ENCODE measurements around the gene TNK2.

Gene TNK2

GRCh38 chr3:195879416-195880036, 28.8 kb downstream of the TNK2 start:
- Histone ChIP-seq H3K27ac (ENCODE audit: low read depth, low read length, poor library complexity, severe bottlenecking) (no peak overlapping the region), H3K4me3 (ENCODE audit: low read depth, low read length, poor library complexity, severe bottlenecking) (no peak overlapping the region), H4K20me1 (ENCODE audit: insufficient read depth, low read length) (no peaks in the 10 kb centered on the region), H2AFZ (ENCODE audit: low read length) (no peak overlapping the region), H3K4me1 (ENCODE audit: insufficient read depth, low read length, severe bottlenecking) (no peaks in the 10 kb centered on the region), H3K9me2 (ENCODE audit: low read depth, low read length) (no peaks in the 10 kb centered on the region), H3K9ac (ENCODE audit: low read length) (no peak overlapping the region), H3K79me2 (ENCODE audit: insufficient read depth, low read length) (no peaks in the 10 kb centered on the region), H3K9me3 (ENCODE audit: low read length) (no peaks in the 10 kb centered on the region), H3F3A (ENCODE audit: insufficient read depth, low read length) (no peaks in the 10 kb centered on the region), H3K36me3 (ENCODE audit: insufficient read depth, low read length) (peaks cover 77% of the 10 kb centered on the region), H3K27me3 (ENCODE audit: insufficient read depth, low read length) (no peaks in the 10 kb centered on the region), H3K4me2 (ENCODE audit: low read length) (no peak overlapping the region)
- no peak for TF ChIP-seq CTCF (IDR thresholded peaks at IDR 0.05; ENCODE audit: low read length)
- TF ChIP-seq EZH2 (IDR thresholded peaks at IDR 0.05; ENCODE audit: borderline replicate concordance, low read length), result no peak

- Histone ChIP-seq H3K9me2 (ENCODE audit: low read depth, low read length) (no peaks in the 10 kb centered on the region), H3K27me3 (ENCODE audit: insufficient read depth, low read length) (no peaks in the 10 kb centered on the region), H3K36me3 (ENCODE audit: insufficient read depth, low read length) (peaks cover 72% of the 10 kb centered on the region), H3K27ac (ENCODE audit: low read depth, low read length, poor library complexity, severe bottlenecking) (no peak overlapping the region), H3K4me3 (ENCODE audit: low read depth, low read length, poor library complexity, severe bottlenecking) (no peak overlapping the region), H2AFZ (ENCODE audit: low read length) (no peak overlapping the region), H3K4me1 (ENCODE audit: insufficient read depth, low read length, severe bottlenecking) (no peaks in the 10 kb centered on the region), H4K20me1 (ENCODE audit: insufficient read depth, low read length) (no peaks in the 10 kb centered on the region), H3K4me2 (ENCODE audit: low read length) (no peak overlapping the region), H3K79me2 (ENCODE audit: insufficient read depth, low read length) (no peaks in the 10 kb centered on the region), H3F3A (ENCODE audit: insufficient read depth, low read length) (no peaks in the 10 kb centered on the region), H3K9ac (ENCODE audit: low read length) (no peak overlapping the region), H3K9me3 (ENCODE audit: low read length) (no peaks in the 10 kb centered on the region)
- TF ChIP-seq CTCF (IDR thresholded peaks at IDR 0.05; ENCODE audit: low read length), result no peak
- TF ChIP-seq EZH2 (IDR thresholded peaks at IDR 0.05; ENCODE audit: borderline replicate concordance, low read length), result no peak
Observed at GRCh38 chr3:195878424-195879274, 29.7 kb downstream of the TNK2 start.

GRCh38 chr3:195877767-195878423, 30.5 kb downstream of the TNK2 start:
- no peaks in the 10 kb centered on the region for H3K27me3 ChIP-seq (ENCODE audit: insufficient read depth, low read length)
- H3K9ac ChIP-seq (ENCODE audit: low read length), result no peak overlapping the region
- no peaks in the 10 kb centered on the region for H3K4me1 ChIP-seq (ENCODE audit: insufficient read depth, low read length, severe bottlenecking)
- no peaks in the 10 kb centered on the region for H3K79me2 ChIP-seq (ENCODE audit: insufficient read depth, low read length)
- no peak overlapping the region for H3K4me2 ChIP-seq (ENCODE audit: low read length)
- no peaks in the 10 kb centered on the region for H3K9me3 ChIP-seq (ENCODE audit: low read length)
- H3K36me3 ChIP-seq (ENCODE audit: insufficient read depth, low read length), result peaks cover 71% of the 10 kb centered on the region
- no peak overlapping the region for H3K27ac ChIP-seq (ENCODE audit: low read depth, low read length, poor library complexity, severe bottlenecking)
- H3K9me2 ChIP-seq (ENCODE audit: low read depth, low read length), result no peaks in the 10 kb centered on the region
- no peaks in the 10 kb centered on the region for H4K20me1 ChIP-seq (ENCODE audit: insufficient read depth, low read length)
- H2AFZ ChIP-seq (ENCODE audit: low read length), result no peak overlapping the region
- TF ChIP-seq EZH2 (IDR thresholded peaks at IDR 0.05; ENCODE audit: borderline replicate concordance, low read length), result no peak
- no peak for TF ChIP-seq CTCF (IDR thresholded peaks at IDR 0.05; ENCODE audit: low read length)
- H3K4me3 ChIP-seq (ENCODE audit: low read depth, low read length, poor library complexity, severe bottlenecking), result no peak overlapping the region
- no peaks in the 10 kb centered on the region for H3F3A ChIP-seq (ENCODE audit: insufficient read depth, low read length)
